GM23248 (cell line): ENCODE data around the gene WNT3A. TPM values are rescaled to one million over a fixed set of nuclear protein-coding genes. Genes with fewer than 3 reads are reported as not detected.

Source experiments
- DNase-seq: peaks from one replicate; pipeline ENCODE4 v3.0.0-alpha.2; 2015
- H2AFZ ChIP-seq: fragments of 200-600 bp; sonication (generic); 2 replicates; pipeline ENCODE4 v1.6.1; 2016; ENCODE audit warnings: antibody characterized with exemption
- H3F3A ChIP-seq: fragments of 200-600 bp; sonication (generic); 2 replicates; pipeline ENCODE4 v1.6.1; 2016; ENCODE audit warnings: mild to moderate bottlenecking, antibody characterized with exemption, mixed run types; ENCODE audit not compliant: insufficient read depth
- H3K27ac ChIP-seq: fragments of 200-600 bp; sonication (generic); 2 replicates; pipeline ENCODE4 v1.5.1; 2016; ENCODE audit warnings: mild to moderate bottlenecking
- H3K27me3 ChIP-seq: fragments of 200-600 bp; sonication (generic); replicated peaks from 2 replicates; pipeline ENCODE4 v1.6.1; 2016; ENCODE audit warnings: mild to moderate bottlenecking; ENCODE audit not compliant: insufficient read depth
- H3K36me3 ChIP-seq: fragments of 200-600 bp; sonication (generic); 2 replicates; pipeline ENCODE4 v1.6.1; 2016; ENCODE audit warnings: low read depth, mild to moderate bottlenecking
- H3K4me1 ChIP-seq: fragments of 200-600 bp; sonication (generic); 2 replicates; pipeline ENCODE4 v1.6.1; 2016; ENCODE audit warnings: mild to moderate bottlenecking; ENCODE audit not compliant: insufficient read depth
- H3K4me2 ChIP-seq: fragments of 200-600 bp; sonication (generic); one replicate; pipeline ENCODE4 v1.6.1; 2016; ENCODE audit warnings: mild to moderate bottlenecking; ENCODE audit not compliant: unreplicated experiment
- H3K4me3 ChIP-seq: fragments of 200-600 bp; sonication (generic); 2 replicates; pipeline ENCODE4 v1.5.1; 2016; ENCODE audit warnings: mild to moderate bottlenecking
- H3K79me2 ChIP-seq: fragments of 200-600 bp; sonication (generic); 2 replicates; pipeline ENCODE4 v1.6.1; 2016; ENCODE audit warnings: mild to moderate bottlenecking; ENCODE audit not compliant: insufficient read depth
- H3K9ac ChIP-seq: fragments of 200-600 bp; sonication (generic); 2 replicates; pipeline ENCODE4 v1.6.1; 2016; ENCODE audit warnings: mild to moderate bottlenecking
- H3K9me2 ChIP-seq: fragments of 200-600 bp; sonication (generic); 2 replicates; pipeline ENCODE4 v1.6.1; 2016; ENCODE audit warnings: mixed run types, mild to moderate bottlenecking, moderate library complexity; ENCODE audit not compliant: insufficient read depth
- H3K9me3 ChIP-seq: fragments of 200-600 bp; sonication (generic); one replicate; pipeline ENCODE4 v1.6.1; 2017; ENCODE audit warnings: low read depth
- H4K20me1 ChIP-seq: fragments of 200-600 bp; sonication (generic); 2 replicates; pipeline ENCODE4 v1.6.0; 2016; ENCODE audit not compliant: insufficient read depth
- EZH2 ChIP-seq: fragments of 200-600 bp; sonication (generic); IDR thresholded peaks from 2 replicates; pipeline ENCODE4 v1.6.1; 2018; ENCODE audit warnings: antibody characterized with exemption, mild to moderate bottlenecking; ENCODE audit not compliant: insufficient read depth, poor library complexity, severe bottlenecking
- EZH2phosphoT487 ChIP-seq: fragments of 200-600 bp; sonication (generic); IDR thresholded peaks from 2 replicates; pipeline ENCODE4 v1.6.1; 2018; ENCODE audit warnings: antibody characterized with exemption, moderate library complexity, mild to moderate bottlenecking, low read depth; ENCODE audit not compliant: insufficient read depth
- WGBS, 2 experiments: methylation state at CpG; one replicate each; pipeline ENCODE4 v1.1.6; 2015 to 2017; ENCODE audit warnings: low lambda C conversion rate in 2 of 2, low coverage in 1 of 2; ENCODE audit errors: missing lambda C conversion rate in 2 of 2; 5-methylcytosine and 5-hydroxymethylcytosine counted together
- in situ Hi-C: fragments of 300-500 bp; cut with MboI; formaldehyde crosslinking; loops from 2 replicates; pipeline ENCODE4 v1.15.0; 2020
- polyA plus RNA-seq: library from polyadenylated mRNA; unstranded; fragments of >200 nt; fragmentation: Nextera tagmentation; extraction: Ambion mirVana; gene quantifications from 2 replicates; pipeline ENCODE4 v1.2.1, GENCODE V29; 2016
- total RNA-seq: library from RNA; depleted of rRNA; stranded (reverse); fragments of >200 nt; shearing (Covaris generic); gene quantifications from 2 replicates; pipeline ENCODE4 v1.2.3, GENCODE V29; 2014

The WNT3A gene
- total and polyA plus RNA-seq, 2 experiments from 2014 or later, result not detected

DNA sequence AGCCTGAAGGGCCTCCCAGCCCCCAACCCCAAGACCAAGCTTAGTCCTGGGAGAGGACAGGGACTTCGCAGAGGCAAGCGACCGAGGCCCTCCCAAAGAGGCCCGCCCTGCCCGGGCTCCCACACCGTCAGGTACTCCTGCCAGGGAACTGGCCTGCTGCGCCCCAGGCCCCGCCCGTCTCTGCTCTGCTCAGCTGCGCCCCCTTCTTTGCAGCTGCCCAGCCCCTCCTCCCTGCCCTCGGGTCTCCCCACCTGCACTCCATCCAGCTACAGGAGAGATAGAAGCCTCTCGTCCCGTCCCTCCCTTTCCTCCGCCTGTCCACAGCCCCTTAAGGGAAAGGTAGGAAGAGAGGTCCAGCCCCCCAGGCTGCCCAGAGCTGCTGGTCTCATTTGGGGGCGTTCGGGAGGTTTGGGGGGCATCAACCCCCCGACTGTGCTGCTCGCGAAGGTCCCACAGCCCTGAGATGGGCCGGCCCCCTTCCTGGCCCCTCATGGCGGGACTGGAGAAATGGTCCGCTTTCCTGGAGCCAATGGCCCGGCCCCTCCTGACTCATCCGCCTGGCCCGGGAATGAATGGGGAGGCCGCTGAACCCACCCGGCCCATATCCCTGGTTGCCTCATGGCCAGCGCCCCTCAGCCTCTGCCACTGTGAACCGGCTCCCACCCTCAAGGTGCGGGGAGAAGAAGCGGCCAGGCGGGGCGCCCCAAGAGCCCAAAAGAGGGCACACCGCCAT is 53.8 kb downstream of the WNT3A start:
- H2AFZ ChIP-seq, result no peak overlapping the region
- H3K9me2 ChIP-seq, result no peaks in the 10 kb centered on the region
- 10 to 14% methylated on average over 26 to 29 of the region's 34 CpGs for WGBS, 2 experiments
- H3K4me2 ChIP-seq, result no peak overlapping the region
- no peaks in the 10 kb centered on the region for H4K20me1 ChIP-seq
- H3K27me3 ChIP-seq, result peaks cover 57% of the 10 kb centered on the region
- in situ Hi-C loops, result no loop called here
- H3K9me3 ChIP-seq, result no peaks in the 10 kb centered on the region
- H3K79me2 ChIP-seq, result no peaks in the 10 kb centered on the region
- no peak overlapping the region for H3K4me3 ChIP-seq
- H3K9ac ChIP-seq, result no peak overlapping the region
- H3K27ac ChIP-seq, result no peak overlapping the region
- peak; percentile 41 for DNase-seq
- no peak for TF ChIP-seq EZH2
- TF ChIP-seq EZH2phosphoT487, result no peak
- H3F3A ChIP-seq, result no peaks in the 10 kb centered on the region
- H3K4me1 ChIP-seq, result no peaks in the 10 kb centered on the region
- no peaks in the 10 kb centered on the region for H3K36me3 ChIP-seq

DNA sequence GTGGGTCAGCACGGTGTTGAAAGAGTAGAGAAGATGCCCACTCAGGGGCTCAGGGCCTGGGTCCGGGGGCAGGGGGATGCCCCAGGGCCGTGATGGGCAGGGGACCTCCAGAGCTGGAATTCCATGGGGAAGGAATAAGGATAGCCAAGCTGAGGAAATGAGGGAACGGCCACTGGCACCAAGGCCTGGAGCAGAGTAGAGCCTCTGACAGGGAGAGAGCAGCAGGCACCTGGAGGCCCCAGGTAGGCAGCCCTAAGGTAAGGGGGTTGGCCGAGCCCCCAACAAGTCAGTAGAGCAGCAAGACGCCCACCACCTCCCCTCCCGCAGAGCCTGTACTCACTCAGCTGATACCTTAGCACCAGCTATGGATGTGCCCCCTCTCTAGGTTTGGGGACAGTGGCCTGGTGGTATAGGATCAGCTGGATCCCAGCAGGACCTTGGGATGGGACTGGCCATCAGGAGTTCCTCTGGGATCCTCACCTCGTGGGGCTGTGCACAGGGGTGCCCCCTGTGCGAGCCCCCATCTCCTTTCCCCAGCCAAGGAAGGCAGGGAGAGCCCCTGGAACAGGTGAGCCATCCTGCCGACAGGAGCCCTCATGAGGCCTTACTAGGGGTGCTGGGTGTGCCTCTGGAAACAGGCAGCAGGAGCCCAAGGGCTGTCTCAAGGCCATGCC is 54.8 kb downstream of the WNT3A start:
- H3K4me2 ChIP-seq, result no peak overlapping the region
- H3K27ac ChIP-seq, result no peak overlapping the region
- no peaks in the 10 kb centered on the region for H4K20me1 ChIP-seq
- H3K9me2 ChIP-seq, result no peaks in the 10 kb centered on the region
- H3K4me3 ChIP-seq, result no peak overlapping the region
- no peaks in the 10 kb centered on the region for H3K79me2 ChIP-seq
- 66 to 68% methylated on average over 10 of the region's 10 CpGs for WGBS, 2 experiments
- DNase-seq, result no peak
- no peaks in the 10 kb centered on the region for H3F3A ChIP-seq
- H3K9me3 ChIP-seq, result no peaks in the 10 kb centered on the region
- no peak overlapping the region for H2AFZ ChIP-seq
- TF ChIP-seq EZH2phosphoT487, result no peak
- no peak for TF ChIP-seq EZH2
- in situ Hi-C loops, result no loop called here
- no peak overlapping the region for H3K9ac ChIP-seq
- no peaks in the 10 kb centered on the region for H3K36me3 ChIP-seq
- H3K4me1 ChIP-seq, result no peaks in the 10 kb centered on the region
- H3K27me3 ChIP-seq, result peaks cover 48% of the 10 kb centered on the region

DNA sequence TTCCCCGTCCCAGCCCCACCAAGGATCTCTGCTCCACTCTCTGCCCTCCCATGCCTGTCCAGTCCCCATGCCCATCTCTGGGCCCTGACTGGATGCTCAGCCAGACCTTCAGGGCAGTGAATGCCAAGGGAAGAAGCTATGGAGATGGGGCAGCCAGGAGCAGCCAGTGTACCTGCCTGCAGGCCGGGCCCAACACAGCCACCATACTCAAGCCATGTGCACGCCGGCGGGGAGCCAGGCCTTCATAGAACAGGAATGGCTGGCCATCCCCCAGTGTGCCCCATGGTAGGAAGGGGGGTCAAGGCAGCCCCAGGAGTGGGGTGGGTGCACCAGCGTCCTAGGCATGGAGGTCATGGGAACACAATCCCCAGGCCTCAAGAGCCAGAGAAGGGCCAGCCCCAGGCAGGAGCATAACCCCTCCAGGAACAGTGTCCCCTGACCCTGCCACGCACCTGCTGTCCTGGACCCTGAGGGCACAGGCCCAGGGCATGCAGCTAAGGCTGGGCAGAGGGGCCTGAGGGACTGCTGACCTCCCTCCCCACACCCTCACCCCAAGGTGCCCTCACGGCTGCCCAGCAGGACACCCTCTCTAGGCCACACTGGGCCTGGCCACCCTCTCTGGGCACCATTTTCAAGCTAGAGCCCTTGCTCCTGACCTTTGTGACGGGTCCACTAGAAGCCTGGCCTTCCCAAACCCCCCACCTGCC is 55.4 kb downstream of the WNT3A start:
- no peak overlapping the region for H2AFZ ChIP-seq
- H3K79me2 ChIP-seq, result no peaks in the 10 kb centered on the region
- no peak overlapping the region for H3K9ac ChIP-seq
- no peaks in the 10 kb centered on the region for H3K4me1 ChIP-seq
- H3K27ac ChIP-seq, result no peak overlapping the region
- no peak for DNase-seq
- no peaks in the 10 kb centered on the region for H3K9me2 ChIP-seq
- H3K27me3 ChIP-seq, result peaks cover 41% of the 10 kb centered on the region
- H3K4me3 ChIP-seq, result no peak overlapping the region
- no peaks in the 10 kb centered on the region for H3K9me3 ChIP-seq
- no peaks in the 10 kb centered on the region for H4K20me1 ChIP-seq
- in situ Hi-C loops, result no loop called here
- no peaks in the 10 kb centered on the region for H3F3A ChIP-seq
- no peak for TF ChIP-seq EZH2phosphoT487
- TF ChIP-seq EZH2, result no peak
- H3K4me2 ChIP-seq, result no peak overlapping the region
- no peaks in the 10 kb centered on the region for H3K36me3 ChIP-seq
- WGBS, 2 experiments, result 74 to 75% methylated on average over 9 of the region's 9 CpGs

DNA sequence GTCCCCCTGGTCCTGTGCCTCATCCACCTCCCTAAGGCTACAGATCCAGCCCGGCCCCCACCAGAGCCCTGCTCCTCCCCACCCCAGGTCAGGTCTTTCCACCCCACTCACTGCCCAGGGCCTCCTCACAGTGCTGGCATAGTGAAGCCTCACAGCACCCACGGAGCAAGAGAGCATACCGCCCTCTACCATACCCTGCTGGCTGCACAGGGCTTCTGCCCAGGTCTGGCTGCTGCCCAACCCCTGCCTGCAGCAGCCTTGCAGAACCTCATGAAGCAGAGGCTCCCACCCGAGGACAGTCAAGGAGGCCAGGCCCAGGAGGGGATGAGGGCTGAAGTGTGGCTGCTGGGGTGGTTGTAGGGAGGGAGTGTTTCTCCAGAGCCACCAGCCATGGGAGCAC is 56.0 kb downstream of the WNT3A start:
- H3K4me1 ChIP-seq, result no peaks in the 10 kb centered on the region
- TF ChIP-seq EZH2 (no peak), EZH2phosphoT487 (no peak)
- no peak overlapping the region for H3K27ac ChIP-seq
- no peak overlapping the region for H3K9ac ChIP-seq
- H3K79me2 ChIP-seq, result no peaks in the 10 kb centered on the region
- peaks cover 38% of the 10 kb centered on the region for H3K27me3 ChIP-seq
- no peaks in the 10 kb centered on the region for H3K9me3 ChIP-seq
- DNase-seq, result no peak
- no peaks in the 10 kb centered on the region for H3K36me3 ChIP-seq
- H2AFZ ChIP-seq, result no peak overlapping the region
- WGBS, 2 experiments, result 30 to 53% methylated on average over 3 to 4 of the region's 4 CpGs
- H3K9me2 ChIP-seq, result no peaks in the 10 kb centered on the region
- no peaks in the 10 kb centered on the region for H4K20me1 ChIP-seq
- no peak overlapping the region for H3K4me3 ChIP-seq
- in situ Hi-C loops, result no loop called here
- H3K4me2 ChIP-seq, result no peak overlapping the region
- H3F3A ChIP-seq, result no peaks in the 10 kb centered on the region
